ENCODE measurements around the gene IGLL5. TPM values are rescaled to one million over a fixed set of nuclear protein-coding genes. Genes with fewer than 3 reads are reported as not detected.
A peak's percentile ranks its signal among the peaks of the same experiment; 100 is the strongest.

Gene IGLL5
- total and polyA plus RNA-seq, 11 donors = 0.23 to 2.6 (median 0.78) TPM; not detected in 4

GRCh38 chr22:22912988-22913253, 25.3 kb downstream of the IGLL5 start:
- ATAC-seq = no peak
- H3K9me3 ChIP-seq = no peaks in the 10 kb centered on the region
- no peaks in the 10 kb centered on the region for H3K36me3 ChIP-seq
- no peaks in the 10 kb centered on the region for H3K4me1 ChIP-seq
- H3K27ac ChIP-seq = no peak overlapping the region
- H3K4me3 ChIP-seq = no peak overlapping the region
- 68 to 88% (median 88%) methylated on average over 6 to 7 of the region's 7 CpGs for WGBS, 4 donors
- H3K27me3 ChIP-seq = peaks cover 0 to 7% (median 0%) of the 10 kb centered on the region in 9 donors
- TF ChIP-seq CTCF (IDR thresholded peaks at IDR 0.05) (no peak), POLR2A (IDR thresholded peaks at IDR 0.05) (no peak)
- intact Hi-C loops (cut with DNase I) = no loop called here
- DNase-seq = no peak

- Histone ChIP-seq H3K4me3 (no peak overlapping the region), H3K9me3 (no peaks in the 10 kb centered on the region), H3K27me3 (peaks cover 0 to 7% (median 0%) of the 10 kb centered on the region in 9 donors), H3K36me3 (no peaks in the 10 kb centered on the region), H3K27ac (no peak overlapping the region), H3K4me1 (no peaks in the 10 kb centered on the region)
- no peak for TF ChIP-seq CTCF (IDR thresholded peaks at IDR 0.05)
- no peak for TF ChIP-seq POLR2A (IDR thresholded peaks at IDR 0.05)
- DNase-seq (peak in 1 of 5 donors; percentile 37), ATAC-seq (no peak)
- intact Hi-C loops (cut with DNase I) = no loop called here
- WGBS, 4 donors = 63 to 93% (median 72%) methylated on average over 4 to 5 of the region's 5 CpGs
These were observed 26.4 kb downstream of the IGLL5 start for GRCh38 chr22:22913989-22914388.

GRCh38 chr22:22914726-22915669, 27.4 kb downstream of the IGLL5 start:
- intact Hi-C loops (cut with DNase I) = no loop called here
- TF ChIP-seq POLR2A (IDR thresholded peaks at IDR 0.05) = no peak
- TF ChIP-seq CTCF (IDR thresholded peaks at IDR 0.05) = no peak
- DNase-seq = peak in 1 of 5 donors; percentile 33

DNA sequence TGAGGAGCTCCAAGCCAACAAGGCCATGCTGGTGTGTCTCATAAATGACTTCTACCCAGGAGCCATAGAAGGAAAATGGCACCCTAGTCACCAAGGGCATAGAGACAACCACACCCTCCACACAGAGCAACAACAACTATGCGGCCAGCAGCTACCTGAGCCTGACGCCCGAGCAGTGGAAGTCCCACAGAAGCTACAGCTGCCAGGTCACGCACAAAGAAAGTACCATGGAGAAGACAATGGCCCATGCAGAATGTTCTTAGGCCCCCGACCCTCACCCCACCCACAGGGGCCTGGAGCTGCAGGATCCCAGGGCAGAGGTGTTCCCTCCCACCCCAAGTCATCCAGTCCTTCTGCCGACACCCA, 28.0 kb downstream of the IGLL5 start:
- H3K27ac ChIP-seq = no peak overlapping the region
- 77 to 94% (median 87%) methylated on average over 4 to 6 of the region's 6 CpGs for WGBS, 4 donors
- no peak for ATAC-seq
- TF ChIP-seq POLR2A (IDR thresholded peaks at IDR 0.05) (no peak), CTCF (IDR thresholded peaks at IDR 0.05) (no peak)
- no peak overlapping the region for H3K4me3 ChIP-seq
- H3K36me3 ChIP-seq = no peaks in the 10 kb centered on the region
- no peaks in the 10 kb centered on the region for H3K4me1 ChIP-seq
- intact Hi-C loops (cut with DNase I) = no loop called here
- DNase-seq = peak in 1 of 5 donors; percentile 3
- peaks cover 0 to 2% (median 0%) of the 10 kb centered on the region in 9 donors for H3K27me3 ChIP-seq
- H3K9me3 ChIP-seq = no peaks in the 10 kb centered on the region

More at GRCh38 chr22:22914726-22915669, 27.4 kb downstream of the IGLL5 start:
- Histone ChIP-seq H3K9me3 (no peaks in the 10 kb centered on the region), H3K27ac (no peak overlapping the region), H3K4me3 (no peak overlapping the region), H3K36me3 (no peaks in the 10 kb centered on the region), H3K4me1 (no peaks in the 10 kb centered on the region), H3K27me3 (peaks cover 0 to 5% (median 0%) of the 10 kb centered on the region in 9 donors)
- 70 to 74% (median 71%) methylated on average over 11 of the region's 11 CpGs for WGBS, 4 donors
- no peak for ATAC-seq

Data from heart left ventricle (tissue), 16 donors.